ENCODE results near the gene PSG6. TPM values are rescaled to one million over a fixed set of nuclear protein-coding genes. Genes with fewer than 3 reads are reported as not detected.
"Not testable (repeated sequence)": the region's sequence is repeated elsewhere in the genome, so short reads cannot be mapped to it uniquely, and the experiment has no call there.

PSG6 gene
- total and polyA plus RNA-seq, 2 donors = not detected

- 43% methylated on average over 9 of the region's 9 CpGs for WGBS
- DNase-seq (ENCODE audit: extremely low spot score); H3K4me3 ChIP-seq (ENCODE audit: low read depth, low read length); H3K4me1 ChIP-seq (ENCODE audit: insufficient read depth); H3K27ac ChIP-seq (ENCODE audit: low read depth); H3K36me3 ChIP-seq (ENCODE audit: insufficient read depth): not testable (repeated sequence)
These were observed 5.4 kb upstream of the PSG6 start for GRCh38 chr19:42923106-42923505.

- H3K36me3 ChIP-seq (ENCODE audit: insufficient read depth); H3K4me1 ChIP-seq (ENCODE audit: insufficient read depth); H3K27ac ChIP-seq (ENCODE audit: low read depth); DNase-seq (ENCODE audit: extremely low spot score); H3K4me3 ChIP-seq (ENCODE audit: low read depth, low read length): not testable (repeated sequence)
These were observed 3.3 kb upstream of the PSG6 start for GRCh38 chr19:42920971-42921370.

DNA sequence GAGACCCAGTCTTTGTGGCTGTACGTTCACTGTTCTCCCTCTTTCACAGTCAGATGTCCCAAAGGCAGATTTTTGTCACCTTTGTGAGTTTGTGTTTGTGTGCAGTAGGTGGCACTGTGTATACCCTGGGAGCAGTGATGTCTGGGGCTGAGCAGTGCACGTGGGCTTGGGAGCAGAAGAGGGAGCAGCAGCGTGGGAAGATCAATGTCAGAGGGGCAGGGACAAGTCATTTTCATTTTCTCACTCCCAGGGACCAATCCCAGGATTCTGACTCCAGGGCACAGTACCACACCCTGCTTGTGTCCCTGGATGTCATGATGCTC lies 2.0 kb upstream of the PSG6 start:
- Histone ChIP-seq H3K27ac (ENCODE audit: low read depth) (no peak overlapping the region), H3K4me1 (ENCODE audit: insufficient read depth) (no peaks in the 10 kb centered on the region), H3K4me3 (ENCODE audit: low read depth, low read length) (no peak overlapping the region), H3K36me3 (ENCODE audit: insufficient read depth) (no peaks in the 10 kb centered on the region)
- WGBS = 12% methylated on average over 3 of the region's 3 CpGs
- DNase-seq (ENCODE audit: extremely low spot score) = no peak

DNA sequence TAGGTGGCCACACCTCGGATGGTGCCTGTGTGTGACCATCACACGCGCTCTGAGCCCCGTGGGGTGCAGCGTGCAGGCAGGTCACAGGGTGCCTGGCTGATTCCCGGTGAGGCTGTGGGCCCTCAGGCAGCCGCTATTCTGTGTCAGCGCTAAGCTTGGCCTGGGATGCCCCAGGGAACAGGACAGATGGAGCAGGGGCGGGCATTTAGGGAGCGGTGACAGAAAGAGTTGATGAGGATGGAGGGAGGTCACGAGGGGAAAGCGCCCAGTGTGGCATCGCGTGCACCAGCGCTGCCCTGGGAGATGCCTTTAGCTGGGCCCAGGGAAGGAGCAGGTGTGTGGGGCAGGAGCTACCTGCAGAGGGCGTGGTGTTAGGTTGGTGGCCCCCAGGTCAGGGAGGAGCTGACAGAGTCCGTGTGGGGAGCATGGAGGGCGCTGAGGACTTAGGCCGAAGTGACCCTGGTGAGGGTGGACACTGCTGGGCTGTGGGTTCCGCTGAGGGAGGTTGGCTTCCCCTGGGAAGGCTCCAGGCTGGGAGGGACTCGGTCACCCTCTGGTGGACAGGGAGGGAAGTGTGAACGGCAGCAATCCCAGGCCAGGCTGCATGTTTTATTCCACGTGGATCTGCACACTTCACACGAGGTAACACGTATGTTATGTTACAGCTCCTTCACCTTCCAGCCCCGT lies 1.5 kb upstream of the PSG6 start:
- not testable (repeated sequence) for DNase-seq (ENCODE audit: extremely low spot score); H3K27ac ChIP-seq (ENCODE audit: low read depth); H3K4me3 ChIP-seq (ENCODE audit: low read depth, low read length); H3K36me3 ChIP-seq (ENCODE audit: insufficient read depth); H3K4me1 ChIP-seq (ENCODE audit: insufficient read depth)
- 71% methylated on average over 26 of the region's 26 CpGs for whole genome bisulfite sequencing

DNA sequence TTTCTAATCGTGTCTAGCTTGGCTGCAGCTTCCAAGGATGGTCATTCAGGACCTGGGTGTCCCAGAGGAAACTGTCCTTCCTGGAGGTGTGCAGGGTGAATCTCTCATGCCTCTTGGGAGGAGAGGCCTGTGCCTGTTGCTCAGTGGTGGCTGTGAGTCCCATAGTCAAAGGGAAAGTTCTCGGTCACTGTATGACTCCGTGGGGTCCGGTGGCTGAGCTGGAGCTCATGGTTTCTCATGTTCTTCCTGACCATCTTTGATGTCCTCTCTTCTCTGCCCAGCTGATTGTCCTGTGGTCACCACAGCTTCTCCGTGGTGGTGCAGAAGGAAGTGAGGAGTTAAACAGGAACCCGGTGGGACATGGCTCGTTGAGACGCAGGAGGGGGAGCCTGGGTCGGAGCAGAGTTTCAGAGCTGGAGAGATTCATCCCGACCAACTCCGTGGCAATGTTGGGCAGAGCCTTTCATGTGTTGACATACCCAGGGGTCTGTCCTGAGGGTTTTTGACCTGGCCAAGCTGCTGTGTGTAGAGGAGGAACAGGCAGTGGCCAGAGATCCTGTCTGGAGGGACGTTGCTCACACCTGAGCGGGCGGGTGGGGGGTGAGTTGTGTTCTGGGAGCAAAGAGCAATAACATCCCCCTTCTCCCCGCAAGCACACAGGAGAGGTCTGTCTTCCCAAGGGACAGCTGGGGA lies 829 bp upstream of the PSG6 start:
- not testable (repeated sequence) for H3K36me3 ChIP-seq (ENCODE audit: insufficient read depth); H3K4me1 ChIP-seq (ENCODE audit: insufficient read depth); DNase-seq (ENCODE audit: extremely low spot score); H3K27ac ChIP-seq (ENCODE audit: low read depth); H3K4me3 ChIP-seq (ENCODE audit: low read depth, low read length)
- 77% methylated on average over 15 of the region's 15 CpGs for WGBS

GRCh38 chr19:42916931-42917330 lies 763 bp downstream of the PSG6 start:
- H3K36me3 ChIP-seq (ENCODE audit: insufficient read depth); H3K4me1 ChIP-seq (ENCODE audit: insufficient read depth); H3K27ac ChIP-seq (ENCODE audit: low read depth); H3K4me3 ChIP-seq (ENCODE audit: low read depth, low read length); DNase-seq (ENCODE audit: extremely low spot score): not testable (repeated sequence)
- WGBS = 89% methylated on average over 1 of the region's 1 CpG

GRCh38 chr19:42913516-42913915 lies 4.2 kb downstream of the PSG6 start:
- 78% methylated on average over 5 of the region's 5 CpGs for WGBS
- not testable (repeated sequence) for DNase-seq (ENCODE audit: extremely low spot score)

DNA sequence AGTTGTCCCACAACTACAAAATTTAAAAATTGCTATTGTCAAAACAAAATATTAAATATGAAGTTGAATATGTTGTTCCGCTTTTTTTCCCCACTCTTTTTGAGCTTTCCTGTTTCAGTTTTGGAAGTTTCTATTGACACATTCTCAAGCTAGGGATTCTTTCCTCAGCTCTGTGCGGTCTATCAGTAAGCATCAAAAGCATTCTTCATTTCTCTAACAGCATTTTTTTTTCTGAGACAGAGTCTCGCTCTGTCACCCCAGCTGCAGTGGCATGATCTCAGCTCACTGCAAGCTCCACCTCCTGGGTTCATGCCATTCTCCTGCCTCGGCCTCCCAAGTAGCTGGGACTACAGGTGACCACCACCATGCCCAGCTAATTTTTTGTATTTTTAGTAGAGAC lies 4.8 kb downstream of the PSG6 start:
- WGBS = 91% methylated on average over 4 of the region's 4 CpGs
- DNase-seq (ENCODE audit: extremely low spot score); H3K4me3 ChIP-seq (ENCODE audit: low read depth, low read length); H3K4me1 ChIP-seq (ENCODE audit: insufficient read depth); H3K27ac ChIP-seq (ENCODE audit: low read depth); H3K36me3 ChIP-seq (ENCODE audit: insufficient read depth): not testable (repeated sequence)

More at GRCh38 chr19:42913516-42913915, 4.2 kb downstream of the PSG6 start:
- H3K4me3 ChIP-seq (ENCODE audit: low read depth, low read length); H3K27ac ChIP-seq (ENCODE audit: low read depth); H3K4me1 ChIP-seq (ENCODE audit: insufficient read depth); H3K36me3 ChIP-seq (ENCODE audit: insufficient read depth): not testable (repeated sequence)

DNA sequence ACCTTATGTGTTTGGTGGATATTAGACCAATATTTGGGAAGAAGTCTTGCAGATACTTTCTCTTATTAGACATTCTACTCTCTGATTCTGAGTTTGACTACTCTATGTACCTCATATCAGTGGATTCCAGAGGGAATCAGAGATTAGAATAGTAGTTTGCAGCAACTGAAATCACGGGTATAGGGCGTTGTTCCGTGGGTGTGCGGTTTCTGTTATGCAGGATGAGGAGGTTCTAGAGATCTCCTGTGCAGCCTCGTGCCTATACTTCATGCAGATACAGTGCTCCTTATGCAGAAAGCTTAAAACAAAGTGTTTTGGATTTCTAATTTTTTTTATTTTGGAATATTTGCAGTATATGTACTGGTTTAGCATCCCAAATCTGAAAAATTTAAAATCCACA lies 6.0 kb downstream of the PSG6 start:
- not testable (repeated sequence) for H3K4me1 ChIP-seq (ENCODE audit: insufficient read depth); H3K27ac ChIP-seq (ENCODE audit: low read depth); H3K36me3 ChIP-seq (ENCODE audit: insufficient read depth); H3K4me3 ChIP-seq (ENCODE audit: low read depth, low read length); DNase-seq (ENCODE audit: extremely low spot score)
- 78% methylated on average over 5 of the region's 5 CpGs for WGBS

DNA sequence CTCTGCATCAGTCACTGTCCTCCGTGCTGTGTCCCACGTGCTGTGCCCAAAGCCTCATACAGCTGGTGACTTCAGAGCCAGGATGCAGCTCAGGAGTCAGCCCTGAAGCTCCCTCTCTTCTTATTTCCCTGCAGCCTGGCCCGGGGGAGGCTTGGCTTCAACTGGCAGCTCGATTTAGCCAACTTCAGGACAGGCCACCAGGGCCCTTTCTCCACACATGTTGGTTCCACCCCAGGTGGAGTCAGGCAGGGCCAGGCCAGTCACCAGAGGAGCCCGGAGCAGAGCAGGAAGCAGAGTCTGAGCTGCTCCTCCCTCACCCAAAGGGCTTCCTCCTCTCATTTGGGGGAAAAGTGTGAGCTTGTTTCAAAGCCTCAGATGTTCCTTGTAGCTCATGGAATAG lies 11.5 kb downstream of the PSG6 start:
- H3K36me3 ChIP-seq (ENCODE audit: insufficient read depth); H3K4me3 ChIP-seq (ENCODE audit: low read depth, low read length); H3K27ac ChIP-seq (ENCODE audit: low read depth); DNase-seq (ENCODE audit: extremely low spot score); H3K4me1 ChIP-seq (ENCODE audit: insufficient read depth): not testable (repeated sequence)
- WGBS = 65% methylated on average over 5 of the region's 5 CpGs

DNA sequence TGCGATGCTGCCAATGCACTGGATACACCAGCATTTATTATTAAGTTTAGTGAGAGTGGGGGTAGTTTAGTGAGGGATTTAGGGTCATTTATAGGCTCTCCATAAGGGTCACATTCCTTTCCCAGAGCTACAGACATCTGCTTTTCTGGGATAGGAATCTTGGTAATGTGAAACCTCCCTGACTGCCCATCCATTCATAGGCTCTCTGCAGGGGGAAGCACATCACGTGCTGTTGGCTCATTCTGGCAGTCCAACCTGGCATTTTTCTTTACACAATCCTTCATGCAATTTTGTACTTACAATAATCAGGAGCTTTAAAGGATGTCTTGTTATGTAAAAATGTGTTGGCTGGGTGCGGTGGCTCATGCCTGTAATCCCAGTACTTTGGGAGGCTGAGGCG lies 17.1 kb downstream of the PSG6 start:
- H3K4me1 ChIP-seq (ENCODE audit: insufficient read depth); DNase-seq (ENCODE audit: extremely low spot score); H3K27ac ChIP-seq (ENCODE audit: low read depth); H3K4me3 ChIP-seq (ENCODE audit: low read depth, low read length); H3K36me3 ChIP-seq (ENCODE audit: insufficient read depth): not testable (repeated sequence)
- WGBS = 73% methylated on average over 4 of the region's 4 CpGs

- H3K36me3 ChIP-seq (ENCODE audit: insufficient read depth); H3K4me3 ChIP-seq (ENCODE audit: low read depth, low read length); H3K27ac ChIP-seq (ENCODE audit: low read depth); DNase-seq (ENCODE audit: extremely low spot score); H3K4me1 ChIP-seq (ENCODE audit: insufficient read depth): not testable (repeated sequence)
- WGBS = 84% methylated on average over 12 of the region's 12 CpGs
These were observed 18.0 kb downstream of the PSG6 start for GRCh38 chr19:42899674-42900073.

DNA sequence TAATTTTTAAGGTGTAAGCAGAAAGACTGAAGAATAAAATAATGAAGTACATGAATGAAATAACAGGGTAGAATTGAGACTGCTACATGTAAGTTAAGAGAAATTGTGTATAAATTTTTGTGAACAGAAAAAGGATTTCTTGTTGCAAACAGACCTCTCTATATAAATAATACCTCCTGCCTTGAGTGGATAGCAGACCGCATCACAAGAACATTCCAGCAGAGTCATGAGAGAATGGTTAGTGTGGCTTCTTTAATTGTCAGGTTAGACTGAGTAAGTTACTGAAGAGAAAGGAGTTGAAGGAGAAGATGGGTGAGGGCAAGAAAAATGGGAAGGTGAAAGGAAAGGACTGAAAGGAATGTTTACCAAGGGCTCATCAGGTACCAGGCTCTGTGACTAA lies 18.6 kb downstream of the PSG6 start:
- not testable (repeated sequence) for DNase-seq (ENCODE audit: extremely low spot score); H3K4me1 ChIP-seq (ENCODE audit: insufficient read depth); H3K4me3 ChIP-seq (ENCODE audit: low read depth, low read length); H3K36me3 ChIP-seq (ENCODE audit: insufficient read depth); H3K27ac ChIP-seq (ENCODE audit: low read depth)
- 83% methylated on average over 1 of the region's 1 CpG for WGBS

DNA sequence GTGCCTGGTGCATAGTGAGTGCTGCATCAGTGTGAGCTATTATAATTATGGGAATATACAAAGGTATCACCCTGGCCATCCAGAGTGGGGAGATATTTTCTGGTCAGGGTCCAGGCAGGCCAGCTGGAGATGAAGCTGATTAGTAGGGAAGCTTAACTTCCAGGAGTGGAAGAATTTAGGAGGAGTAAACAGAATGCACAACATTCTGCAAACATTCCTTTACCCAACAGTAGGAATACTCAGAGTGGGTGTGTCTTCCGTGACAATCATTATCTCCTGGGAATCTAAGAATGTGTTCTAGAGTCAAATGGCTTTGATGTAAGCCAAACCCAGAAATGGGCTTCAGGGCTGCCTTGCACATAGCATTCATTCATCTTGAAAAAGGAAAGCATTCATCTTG lies 19.0 kb downstream of the PSG6 start:
- not testable (repeated sequence) for H3K4me3 ChIP-seq (ENCODE audit: low read depth, low read length); H3K4me1 ChIP-seq (ENCODE audit: insufficient read depth); H3K27ac ChIP-seq (ENCODE audit: low read depth); DNase-seq (ENCODE audit: extremely low spot score); H3K36me3 ChIP-seq (ENCODE audit: insufficient read depth)
- 75% methylated on average over 1 of the region's 1 CpG for WGBS
